ENCODE measurements around the gene RIN3.

DNA sequence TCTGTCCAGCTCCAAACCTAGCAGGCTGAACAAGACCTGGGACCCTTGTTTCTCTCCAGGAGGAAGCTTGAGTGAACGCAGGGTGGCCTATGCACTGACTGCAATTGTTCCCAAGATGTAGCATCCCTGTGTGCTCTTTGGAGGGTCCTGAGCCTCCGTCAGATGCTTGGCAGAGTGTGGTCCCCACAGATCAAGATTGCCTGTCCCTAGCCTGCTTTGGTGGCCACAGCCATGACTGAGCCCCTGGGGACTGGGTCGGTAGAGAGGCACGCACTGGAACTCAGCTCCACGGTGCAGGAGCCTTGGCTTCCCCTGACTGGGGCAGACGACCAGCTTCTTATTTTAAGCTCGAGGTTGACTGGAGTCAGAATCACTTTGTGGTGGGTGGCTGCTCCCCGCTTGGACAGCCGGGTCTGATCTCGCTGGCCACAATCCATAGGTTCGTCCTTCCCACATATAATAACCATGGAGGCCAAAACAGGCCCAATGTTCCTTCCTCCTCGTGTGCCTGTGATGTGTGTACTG, 137.1 kb downstream of the RIN3 start:
- TF ChIP-seq EZH2phosphoT487 (IDR thresholded peaks at IDR 0.05; ENCODE audit: borderline replicate concordance, low read length) = no peak
- TF ChIP-seq, protein P1, sequence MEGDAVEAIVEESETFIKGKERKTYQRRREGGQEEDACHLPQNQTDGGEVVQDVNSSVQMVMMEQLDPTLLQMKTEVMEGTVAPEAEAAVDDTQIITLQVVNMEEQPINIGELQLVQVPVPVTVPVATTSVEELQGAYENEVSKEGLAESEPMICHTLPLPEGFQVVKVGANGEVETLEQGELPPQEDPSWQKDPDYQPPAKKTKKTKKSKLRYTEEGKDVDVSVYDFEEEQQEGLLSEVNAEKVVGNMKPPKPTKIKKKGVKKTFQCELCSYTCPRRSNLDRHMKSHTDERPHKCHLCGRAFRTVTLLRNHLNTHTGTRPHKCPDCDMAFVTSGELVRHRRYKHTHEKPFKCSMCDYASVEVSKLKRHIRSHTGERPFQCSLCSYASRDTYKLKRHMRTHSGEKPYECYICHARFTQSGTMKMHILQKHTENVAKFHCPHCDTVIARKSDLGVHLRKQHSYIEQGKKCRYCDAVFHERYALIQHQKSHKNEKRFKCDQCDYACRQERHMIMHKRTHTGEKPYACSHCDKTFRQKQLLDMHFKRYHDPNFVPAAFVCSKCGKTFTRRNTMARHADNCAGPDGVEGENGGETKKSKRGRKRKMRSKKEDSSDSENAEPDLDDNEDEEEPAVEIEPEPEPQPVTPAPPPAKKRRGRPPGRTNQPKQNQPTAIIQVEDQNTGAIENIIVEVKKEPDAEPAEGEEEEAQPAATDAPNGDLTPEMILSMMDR (conservative IDR thresholded peaks at IDR 0.05; ENCODE audit: low read depth, low read length) = no peak
- no peak for TF ChIP-seq EZH2 (IDR thresholded peaks at IDR 0.05; ENCODE audit: low read length, unreplicated experiment)

Measured in PC-3 (cell line).